Hippocampal formation (tissue), 2 donors: ENCODE data around the gene B4GALT3.
A peak's percentile ranks its signal among the peaks of the same experiment; 100 is the strongest.

Source experiments
- DNase-seq, 2 donors: peaks; one replicate each; lab custom pipeline; 2025; lab: John Stamatoyannopoulos, UW

The B4GALT3 gene

GRCh38 chr1:161163793-161164192, 13.5 kb downstream of the B4GALT3 start:
- no peak for DNase-seq

- DNase-seq = no peak
Observed at GRCh38 chr1:161162806-161163205, 14.5 kb downstream of the B4GALT3 start.

GRCh38 chr1:161162052-161162451, 15.3 kb downstream of the B4GALT3 start:
- DNase-seq = no peak

GRCh38 chr1:161161652-161162051, 15.7 kb downstream of the B4GALT3 start:
- DNase-seq = no peak

GRCh38 chr1:161160671-161161145, 16.6 kb downstream of the B4GALT3 start:
- no peak for DNase-seq

- no peak for DNase-seq
Observed at GRCh38 chr1:161159913-161160243, 17.4 kb downstream of the B4GALT3 start.

GRCh38 chr1:161159087-161159912, 18.0 kb downstream of the B4GALT3 start, which contains the start of gene USP21:
Gene USP21 (plus strand): TSS chr1:161159500. CDS start chr1:161160641, 1,141 bp downstream.
- DNase-seq = peak; percentile 89 to 90

- DNase-seq = no peak
Observed at GRCh38 chr1:161158316-161159010, 18.8 kb downstream of the B4GALT3 start.

GRCh38 chr1:161157867-161158266, 19.4 kb downstream of the B4GALT3 start:
- DNase-seq = no peak

GRCh38 chr1:161153682-161154337, 23.5 kb downstream of the B4GALT3 start, which contains the start of gene UFC1:
Gene UFC1 (plus strand): TSS chr1:161153978. CDS start chr1:161153998, 20 bp downstream.
- peak; percentile 73 to 92 for DNase-seq

- DNase-seq = no peak
Observed at GRCh38 chr1:161153176-161153575, 24.1 kb downstream of the B4GALT3 start.

- no peak for DNase-seq
Observed at GRCh38 chr1:161145832-161146231, 31.5 kb downstream of the B4GALT3 start.

GRCh38 chr1:161140755-161141400, 36.4 kb downstream of the B4GALT3 start:
- no peak for DNase-seq

- DNase-seq = no peak
Observed at GRCh38 chr1:161139766-161140165, 37.5 kb downstream of the B4GALT3 start.

GRCh38 chr1:161138431-161138830, 38.9 kb downstream of the B4GALT3 start:
- no peak for DNase-seq

- no peak for DNase-seq
Observed at GRCh38 chr1:161137881-161138280, 39.4 kb downstream of the B4GALT3 start.

- no peak for DNase-seq
Observed at GRCh38 chr1:161133220-161133740, 44.0 kb downstream of the B4GALT3 start.

GRCh38 chr1:161132410-161133219, 44.7 kb downstream of the B4GALT3 start, which contains the start of gene DEDD:
Gene DEDD (minus strand): TSS chr1:161132667. CDS start chr1:161124462, 8,205 bp downstream.
- peak; percentile 91 to 98 for DNase-seq

- peak in 1 of 2 donors; percentile 9 for DNase-seq
Observed at GRCh38 chr1:161131523-161132409, 45.5 kb downstream of the B4GALT3 start.

- DNase-seq = no peak
Observed at GRCh38 chr1:161130266-161130665, 47.0 kb downstream of the B4GALT3 start.
